GM21528 (cell line): Measurements from ENCODE around the gene SMDT1.

Experiments
- ATAC-seq: cut with Tn5 transposase; IDR thresholded peaks from one replicate; pipeline ENCODE4 v1.9.1; 2021; ENCODE audit warnings: mild to moderate bottlenecking, moderate library complexity; ENCODE audit not compliant: unreplicated experiment, low FRiP score

The SMDT1 gene

DNA sequence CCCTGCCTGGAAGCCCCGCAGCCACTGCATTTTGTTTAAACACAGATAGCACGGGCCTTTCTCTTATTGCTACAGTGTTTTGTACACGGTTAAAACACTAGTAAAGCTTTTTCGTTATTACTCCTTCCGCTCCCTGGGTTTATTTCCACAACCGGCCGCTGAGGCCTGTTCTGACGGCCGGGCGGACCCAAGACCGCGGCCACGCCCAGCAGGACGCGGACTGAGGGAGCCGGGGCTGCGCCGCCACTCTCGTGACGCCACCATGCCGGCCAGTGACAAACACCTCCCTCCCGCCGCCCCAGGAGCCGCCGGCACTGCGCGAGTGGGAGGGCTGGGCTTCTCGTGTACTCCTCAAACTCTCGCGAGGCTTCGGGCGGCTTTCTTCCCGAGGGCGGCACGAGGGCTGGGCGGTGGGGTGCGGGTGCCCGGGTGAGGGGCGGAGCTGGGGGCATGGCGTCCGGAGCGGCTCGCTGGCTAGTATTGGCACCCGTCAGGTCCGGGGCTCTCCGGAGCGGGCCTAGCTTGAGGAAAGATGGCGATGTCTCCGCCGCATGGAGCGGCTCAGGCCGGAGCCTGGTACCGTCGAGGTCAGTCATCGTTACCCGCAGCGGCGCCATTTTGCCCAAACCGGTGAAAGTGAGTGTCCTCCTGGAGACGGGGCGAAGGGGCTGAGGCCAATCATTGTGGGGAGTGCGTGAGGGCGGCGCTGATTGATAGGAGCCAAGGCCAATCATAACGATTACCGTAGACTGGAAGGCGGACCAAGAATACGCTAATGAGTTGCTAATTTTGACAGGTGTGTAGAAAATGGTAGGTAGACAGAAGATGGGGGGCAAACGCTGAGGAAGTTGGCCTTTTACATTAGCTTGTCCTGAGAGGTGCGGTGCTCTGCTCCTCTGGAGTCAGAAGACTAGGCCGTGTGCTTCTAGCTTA lies at the start of gene SMDT1:
Gene SMDT1, plus strand, starts transcription at position 382 of the 933 bp plus-strand sequence. Its CDS starts 69 bp downstream, at position 451.
- ATAC-seq: peak; percentile 77

DNA sequence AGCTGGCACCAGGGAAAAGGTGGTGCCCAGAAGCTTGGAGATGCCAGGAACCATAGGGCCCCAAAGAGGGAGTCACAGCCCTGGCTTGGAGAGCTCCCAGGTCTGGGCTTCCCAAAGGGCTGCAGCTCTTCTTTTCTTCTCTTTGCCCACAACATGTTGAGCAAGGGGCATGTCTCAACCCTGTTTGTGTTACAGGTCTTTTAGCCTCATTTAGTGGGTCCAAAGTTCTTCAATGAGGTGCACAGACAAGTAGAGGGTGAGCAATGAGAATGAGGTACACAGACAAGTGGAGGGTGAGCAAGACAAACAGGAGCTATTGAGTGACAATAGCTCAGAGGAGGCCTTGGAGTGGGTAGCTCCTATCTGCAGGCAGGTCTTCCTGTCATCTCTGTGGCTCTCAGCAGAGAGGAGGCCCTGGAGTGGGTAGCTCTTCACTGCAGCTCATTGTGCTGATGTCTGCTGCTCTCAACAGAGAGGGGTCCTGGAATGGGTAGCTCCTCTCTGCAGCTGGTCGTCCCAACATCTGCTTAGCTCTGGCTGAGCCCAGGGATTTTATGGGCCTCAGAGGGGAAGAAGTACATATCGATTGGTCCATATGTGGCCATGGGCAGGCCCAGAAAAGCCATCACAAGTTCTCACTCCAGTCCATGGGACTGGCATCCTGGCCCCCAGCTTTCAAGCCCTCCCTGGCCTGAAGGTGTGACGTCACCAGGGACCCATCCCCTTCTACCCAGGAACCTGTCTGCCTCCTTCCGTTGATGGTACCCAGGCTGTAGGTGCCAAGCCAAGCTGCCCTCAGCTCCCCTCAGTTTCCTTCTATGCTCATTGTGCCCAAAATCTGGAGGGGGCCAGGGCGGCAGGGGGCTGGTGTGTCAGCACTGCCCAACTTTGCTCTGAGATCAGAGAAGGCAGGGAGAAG lies 46.0 kb upstream of the SMDT1 start:
- no peak for ATAC-seq

DNA sequence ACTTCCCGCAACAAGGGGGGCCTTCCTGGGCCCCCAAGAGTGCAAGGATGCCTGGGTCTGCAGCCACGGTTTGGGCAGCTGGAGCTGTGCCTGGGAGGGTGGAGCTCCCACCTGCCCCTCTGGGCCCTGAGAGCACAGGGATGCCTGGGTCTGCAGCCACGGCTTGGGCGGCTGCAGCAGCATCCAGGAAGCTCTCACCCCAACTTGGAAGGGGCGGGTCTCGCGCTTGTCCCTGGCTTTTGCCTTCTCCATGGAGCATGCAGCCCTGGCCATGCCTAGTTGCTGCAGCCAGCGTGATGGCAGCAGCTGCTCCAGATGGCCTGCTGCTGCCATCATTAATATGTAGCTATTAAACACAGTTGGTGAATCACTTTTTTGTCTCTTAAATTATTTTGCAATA lies 44.2 kb upstream of the SMDT1 start:
- no peak for ATAC-seq

GRCh38 chr22:42039271-42039670 lies 40.2 kb upstream of the SMDT1 start:
- ATAC-seq: no peak

- ATAC-seq: no peak
These were observed 37.7 kb upstream of the SMDT1 start for GRCh38 chr22:42041784-42042183.

- ATAC-seq: no peak
These were observed 28.8 kb upstream of the SMDT1 start for GRCh38 chr22:42050641-42051180.

DNA sequence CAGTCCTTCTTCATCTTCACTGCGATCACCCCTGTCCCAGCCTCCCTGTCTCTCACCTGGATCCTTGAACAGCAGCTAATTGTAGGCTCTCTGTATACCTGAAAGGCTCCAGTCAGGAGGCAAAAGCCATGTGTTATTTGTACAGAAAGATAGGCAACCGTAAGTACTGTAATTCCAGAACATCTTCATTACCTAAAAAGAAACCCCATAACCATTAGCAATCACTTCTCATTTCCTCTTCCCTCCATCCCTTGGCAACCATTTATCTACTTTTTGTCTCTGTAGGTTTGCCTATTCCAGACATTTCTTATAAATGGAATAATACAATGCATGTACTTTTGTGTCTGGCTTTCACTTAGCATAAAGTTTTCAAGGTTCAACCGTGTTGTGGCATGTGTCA lies 26.7 kb upstream of the SMDT1 start:
- ATAC-seq: no peak

- no peak for ATAC-seq
These were observed 22.6 kb upstream of the SMDT1 start for GRCh38 chr22:42056757-42057511.

DNA sequence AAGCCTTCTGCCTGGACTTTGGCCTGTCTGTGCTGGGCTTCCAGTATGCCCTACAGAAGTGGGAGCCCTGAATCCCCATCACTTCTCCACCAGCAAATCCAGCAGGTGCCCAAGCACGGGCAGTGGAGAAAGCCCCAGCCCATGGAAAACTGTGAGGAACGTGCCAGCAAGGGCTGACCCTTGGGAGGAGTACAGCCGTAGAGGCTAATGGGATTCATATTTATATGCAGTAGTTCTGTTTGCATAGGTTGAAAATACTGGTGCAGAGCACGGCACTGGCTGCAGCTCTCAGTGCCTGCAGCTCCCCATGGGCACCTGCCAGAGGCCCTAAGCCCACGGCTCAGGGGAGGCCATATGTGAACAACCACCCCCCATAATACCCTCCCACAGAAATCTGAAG lies 19.0 kb upstream of the SMDT1 start:
- no peak for ATAC-seq

DNA sequence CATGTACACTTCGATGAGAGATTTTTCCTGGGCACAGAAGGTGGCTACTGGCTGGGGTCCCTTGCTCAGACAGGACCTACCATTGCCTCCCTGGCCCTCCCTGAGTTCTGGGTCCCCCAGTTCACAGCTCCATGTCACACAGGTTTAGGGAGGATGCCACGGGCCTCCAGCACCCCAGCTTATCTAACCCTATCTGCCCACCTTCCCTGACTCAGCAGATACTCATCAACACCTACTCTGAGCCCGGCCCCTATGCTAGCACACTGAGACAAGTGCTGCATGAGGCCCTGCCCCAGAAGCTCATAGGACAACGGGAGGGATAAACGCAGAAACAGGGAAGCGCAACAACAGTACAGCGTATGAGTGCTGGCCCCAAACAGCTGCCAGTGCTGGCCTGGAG lies 18.5 kb upstream of the SMDT1 start:
- no peak for ATAC-seq

GRCh38 chr22:42062506-42063170 lies 16.9 kb upstream of the SMDT1 start:
- no peak for ATAC-seq

DNA sequence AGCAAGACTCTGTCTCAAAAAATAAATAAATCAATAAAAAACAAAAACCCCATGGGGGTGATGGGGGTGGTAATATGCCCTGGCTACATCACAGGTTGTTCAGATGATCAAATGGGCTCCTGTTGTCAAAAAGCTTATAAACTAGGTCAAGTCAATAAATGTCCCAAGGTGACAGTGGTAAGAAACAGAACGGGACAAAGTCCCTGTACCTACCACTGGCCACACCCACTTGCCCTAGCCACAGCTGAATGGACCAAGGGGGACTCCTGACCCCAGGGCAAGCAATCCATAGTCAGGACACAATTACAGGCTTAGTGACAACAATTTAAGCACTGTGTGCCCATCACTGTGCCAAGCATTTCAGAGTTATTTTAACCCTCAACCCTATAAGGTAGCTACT lies 14.9 kb upstream of the SMDT1 start:
- no peak for ATAC-seq

- no peak for ATAC-seq
These were observed 13.9 kb upstream of the SMDT1 start for GRCh38 chr22:42065438-42066125.

GRCh38 chr22:42066126-42066761 lies 13.3 kb upstream of the SMDT1 start:
- no peak for ATAC-seq

DNA sequence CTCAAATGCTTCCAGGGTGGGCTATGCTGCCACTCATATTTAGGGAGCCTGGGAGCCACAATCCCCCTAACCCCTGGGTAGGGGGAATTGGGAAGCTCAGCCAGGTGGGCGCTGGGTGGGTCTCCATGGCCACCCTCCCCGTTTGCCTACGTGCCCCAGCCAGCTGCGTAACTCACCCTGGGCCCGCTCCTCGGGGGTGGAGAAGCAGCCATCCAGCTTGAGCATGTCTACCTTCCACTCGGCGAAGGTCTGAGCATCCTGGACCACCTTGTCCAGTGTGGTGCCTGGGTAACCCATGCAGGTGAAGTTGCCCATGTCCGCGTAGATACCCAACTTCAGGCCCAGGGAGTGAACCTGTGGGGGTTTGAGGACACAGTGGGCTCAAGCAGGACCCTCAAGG lies 12.6 kb upstream of the SMDT1 start:
- no peak for ATAC-seq

- ATAC-seq: no peak
These were observed 11.7 kb upstream of the SMDT1 start for GRCh38 chr22:42067671-42068251.

DNA sequence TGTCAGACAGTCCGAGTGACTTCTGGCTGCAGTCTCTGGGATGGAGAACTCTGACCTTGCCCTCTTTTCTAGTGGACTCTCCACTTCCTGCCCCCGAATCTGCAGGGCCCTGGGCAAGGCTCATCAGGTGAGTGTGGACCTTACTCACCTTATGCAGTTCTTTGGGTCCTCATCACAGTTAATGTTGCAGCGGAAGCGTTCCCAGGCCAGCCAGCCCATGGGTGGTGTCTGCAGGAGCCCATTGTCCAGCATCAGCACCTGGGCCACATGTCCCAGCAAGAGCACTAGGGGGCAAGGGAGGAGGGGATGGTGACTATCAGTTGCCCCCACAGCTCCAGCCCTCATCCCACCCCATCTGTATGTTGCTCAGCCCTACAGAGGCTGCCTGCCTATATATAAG lies 11.2 kb upstream of the SMDT1 start:
- no peak for ATAC-seq

DNA sequence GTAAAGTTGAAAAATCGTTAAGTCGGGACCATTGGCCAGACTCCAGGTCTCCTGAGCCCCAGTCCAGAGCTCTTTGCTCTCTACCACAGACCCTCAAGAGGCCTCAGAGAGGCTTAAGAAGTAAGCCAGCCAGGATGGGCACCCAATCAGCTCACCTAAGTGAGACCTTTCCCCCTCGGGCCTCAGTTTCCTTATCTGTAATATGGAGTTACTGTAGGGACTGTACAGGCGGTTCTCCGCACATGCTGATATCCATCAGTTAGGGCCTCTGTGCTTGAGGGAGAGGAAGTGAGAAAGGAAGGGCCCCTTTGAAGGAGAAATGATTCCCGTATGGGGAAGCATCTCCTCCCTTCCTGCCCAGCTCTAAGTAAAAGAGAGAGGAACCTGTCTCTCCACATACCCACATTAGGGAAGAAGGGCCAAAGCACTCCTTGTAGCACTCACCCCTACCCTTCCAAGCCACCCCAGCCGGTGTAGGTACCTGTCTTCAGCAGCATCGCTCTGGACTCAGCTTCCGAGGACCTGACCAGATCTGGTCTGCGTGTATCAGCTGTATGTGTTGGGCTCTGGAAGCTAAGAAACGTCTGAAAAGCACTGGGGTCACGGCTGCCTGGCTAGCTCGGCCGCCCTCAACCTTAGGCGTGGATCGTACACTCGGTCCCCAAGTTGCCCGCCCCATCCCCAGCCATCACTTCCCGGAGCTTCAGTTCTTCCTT lies 9.5 kb upstream of the SMDT1 start:
- ATAC-seq: peak; percentile 31
